Suprapubic skin (tissue), 3 donors: Measurements from ENCODE around the gene ENPP5.

ENCODE experiments used
- CTCF ChIP-seq, 2 donors: fragments of 200-600 bp in 1 of 2; fragments of 450-650 bp in 1 of 2; sonication (generic) in 1 of 2; IDR thresholded peaks; one replicate each; pipeline ENCODE4 v1.5.1; 2016 to 2019; ENCODE audit warnings: antibody characterized with exemption in 2 of 2, mild to moderate bottlenecking in 1 of 2, moderate library complexity in 1 of 2
- POLR2A ChIP-seq, 2 donors: fragments of 450-650 bp; IDR thresholded peaks; one replicate each; pipeline ENCODE4 v1.6.1; 2017; ENCODE audit warnings: antibody characterized with exemption in 2 of 2, mild to moderate bottlenecking in 2 of 2, moderate library complexity in 2 of 2

- TF ChIP-seq CTCF (IDR thresholded peaks at IDR 0.05) = no peak
- TF ChIP-seq POLR2A (IDR thresholded peaks at IDR 0.05) = no peak
Observed at GRCh38 chr6:46175446-46175845, 4.7 kb upstream of the ENPP5 start.
